ENCODE data around the gene EIF2S2.

EIF2S2 gene

GRCh38 chr20:34088305-34089174 lies 23.5 kb downstream of the EIF2S2 start:
- DNase-seq (ENCODE audit: low spot score) = no peak

- DNase-seq (ENCODE audit: low spot score) = no peak
Measured at GRCh38 chr20:34085544-34086040, 26.5 kb downstream of the EIF2S2 start.

GRCh38 chr20:34084227-34084923 lies 27.7 kb downstream of the EIF2S2 start:
- no peak for DNase-seq (ENCODE audit: low spot score)

GRCh38 chr20:34083781-34084180 lies 28.3 kb downstream of the EIF2S2 start:
- no peak for DNase-seq (ENCODE audit: low spot score)

GRCh38 chr20:34083137-34083536 lies 28.9 kb downstream of the EIF2S2 start:
- DNase-seq (ENCODE audit: low spot score) = peak; percentile 32

GRCh38 chr20:34082232-34082887 lies 29.7 kb downstream of the EIF2S2 start:
- DNase-seq (ENCODE audit: low spot score) = no peak

- no peak for DNase-seq (ENCODE audit: low spot score)
Measured at GRCh38 chr20:34079818-34080217, 32.2 kb downstream of the EIF2S2 start.

GRCh38 chr20:34078540-34078939 lies 33.5 kb downstream of the EIF2S2 start:
- no peak for DNase-seq (ENCODE audit: low spot score)

GRCh38 chr20:34076952-34077351 lies 35.1 kb downstream of the EIF2S2 start:
- no peak for DNase-seq (ENCODE audit: low spot score)

- no peak for DNase-seq (ENCODE audit: low spot score)
Measured at GRCh38 chr20:34075647-34076046, 36.4 kb downstream of the EIF2S2 start.

GRCh38 chr20:34074101-34074760 lies 37.8 kb downstream of the EIF2S2 start:
- DNase-seq (ENCODE audit: low spot score) = no peak

GRCh38 chr20:34072778-34073177 lies 39.3 kb downstream of the EIF2S2 start:
- no peak for DNase-seq (ENCODE audit: low spot score)

- no peak for DNase-seq (ENCODE audit: low spot score)
Measured at GRCh38 chr20:34072076-34072475, 40.0 kb downstream of the EIF2S2 start.

- no peak for DNase-seq (ENCODE audit: low spot score)
Measured at GRCh38 chr20:34070859-34071258, 41.2 kb downstream of the EIF2S2 start.

- no peak for DNase-seq (ENCODE audit: low spot score)
Measured at GRCh38 chr20:34070079-34070439, 42.0 kb downstream of the EIF2S2 start.

GRCh38 chr20:34069341-34070078 lies 42.5 kb downstream of the EIF2S2 start:
- peak; percentile 91 for DNase-seq (ENCODE audit: low spot score)

GRCh38 chr20:34068001-34068400 lies 44.0 kb downstream of the EIF2S2 start:
- DNase-seq (ENCODE audit: low spot score) = no peak

- no peak for DNase-seq (ENCODE audit: low spot score)
Measured at GRCh38 chr20:34066476-34067090, 45.5 kb downstream of the EIF2S2 start.

- no peak for DNase-seq (ENCODE audit: low spot score)
Measured at GRCh38 chr20:34065260-34065659, 46.8 kb downstream of the EIF2S2 start.

- DNase-seq (ENCODE audit: low spot score) = no peak
Measured at GRCh38 chr20:34064286-34064685, 47.8 kb downstream of the EIF2S2 start.

Measured in Ammon's horn (tissue), 1 donor.